HepG2 (cell line): ENCODE measurements around the gene LMF2. TPM values are rescaled to one million over a fixed set of nuclear protein-coding genes. Genes with fewer than 3 reads are reported as not detected.

Experiments used
- ARID4A ChIP-seq: sonication (generic); formaldehyde crosslinking; IDR thresholded peaks from 2 replicates; pipeline ENCODE4 v1.5.0; 2020; ENCODE audit warnings: mild to moderate bottlenecking, missing genetic modification reagents, borderline replicate concordance
- CTCF ChIP-seq: sonication (generic); formaldehyde crosslinking; IDR thresholded peaks from 2 replicates; pipeline ENCODE4 v1.5.0; 2020; ENCODE audit warnings: mild to moderate bottlenecking, missing genetic modification reagents, moderate library complexity
- DMAP1 ChIP-seq: IDR thresholded peaks from 2 replicates; pipeline ENCODE4 v1.6.1; 2016
- EP300 ChIP-seq, 3 experiments: sonication (generic) in 1 of 3; formaldehyde crosslinking in 1 of 3; IDR thresholded peaks; 2 replicates each; pipeline versions ENCODE4 v1.5.1 to v1.6.1; 2011 to 2020; ENCODE audit warnings: low read depth in 2 of 3, low read length in 2 of 3, borderline replicate concordance in 1 of 3, improper control_type of control experiment in 1 of 3, mild to moderate bottlenecking in 1 of 3, missing genetic modification reagents in 1 of 3, moderate library complexity in 1 of 3
- ETV5 ChIP-seq: IDR thresholded peaks from 2 replicates; pipeline ENCODE4 v1.6.1; 2018; ENCODE audit warnings: missing biosample characterization, missing genetic modification reagents, inconsistent platforms, borderline replicate concordance
- HNF1B ChIP-seq: sonication (generic); formaldehyde crosslinking; IDR thresholded peaks from 2 replicates; pipeline ENCODE4 v1.5.1; 2020; ENCODE audit warnings: mild to moderate bottlenecking, moderate library complexity, missing genetic modification reagents
- ONECUT2 ChIP-seq: sonication (generic); formaldehyde crosslinking; IDR thresholded peaks from 2 replicates; pipeline ENCODE4 v1.4.0; 2020; ENCODE audit warnings: missing genetic modification reagents
- RXRA ChIP-seq: sonication (generic); formaldehyde crosslinking; IDR thresholded peaks from 2 replicates; pipeline ENCODE4 v1.5.1; 2020; ENCODE audit warnings: missing genetic modification reagents
- SETDB1 ChIP-seq: sonication (generic); formaldehyde crosslinking; IDR thresholded peaks from 2 replicates; pipeline ENCODE4 v1.5.1; 2020; ENCODE audit warnings: missing genetic modification reagents, mild to moderate bottlenecking, borderline replicate concordance
- SMAD3 ChIP-seq: sonication (generic); formaldehyde crosslinking; IDR thresholded peaks from 2 replicates; pipeline ENCODE4 v1.4.0; 2020; ENCODE audit warnings: missing genetic modification reagents
- SUZ12 ChIP-seq: fragments of 150-350 bp; IDR thresholded peaks from 2 replicates; pipeline ENCODE4 v1.6.1; 2014; ENCODE audit warnings: low read depth, low read length
- TBL1XR1 ChIP-seq: fragments of 150-350 bp; IDR thresholded peaks from 2 replicates; pipeline ENCODE4 v1.6.1; 2014; ENCODE audit warnings: borderline replicate concordance, low read length; ENCODE audit not compliant: partially characterized antibody
- TFE3 ChIP-seq: IDR thresholded peaks from 2 replicates; pipeline ENCODE4 v1.6.1; 2016
- ZBTB14 ChIP-seq: sonication (generic); formaldehyde crosslinking; IDR thresholded peaks from 2 replicates; pipeline ENCODE4 v1.4.0; 2020; ENCODE audit warnings: missing genetic modification reagents
- ZFP1 ChIP-seq: IDR thresholded peaks from 2 replicates; pipeline ENCODE4 v1.6.1; 2016
- ZNF3 ChIP-seq: IDR thresholded peaks from 2 replicates; pipeline ENCODE4 v1.7.0; 2017; ENCODE audit warnings: inconsistent platforms
- ZNF329 ChIP-seq: sonication (generic); formaldehyde crosslinking; IDR thresholded peaks from 2 replicates; pipeline ENCODE4 v1.9.0; 2021; ENCODE audit warnings: low read depth, mild to moderate bottlenecking, missing genetic modification reagents
- ZNF33B ChIP-seq: sonication (generic); formaldehyde crosslinking; IDR thresholded peaks from 2 replicates; pipeline ENCODE4 v1.5.1; 2020; ENCODE audit warnings: mild to moderate bottlenecking, missing genetic modification reagents
- ZNF441 ChIP-seq: sonication (generic); formaldehyde crosslinking; IDR thresholded peaks from 2 replicates; pipeline ENCODE4 v1.7.0; 2021; ENCODE audit warnings: missing genetic modification reagents, borderline replicate concordance
- ZNF615 ChIP-seq: sonication (generic); formaldehyde crosslinking; IDR thresholded peaks from 2 replicates; pipeline ENCODE4 v1.5.0; 2020; ENCODE audit warnings: mild to moderate bottlenecking, missing genetic modification reagents, borderline replicate concordance
- ZNF672 ChIP-seq: sonication (generic); formaldehyde crosslinking; IDR thresholded peaks from 2 replicates; pipeline ENCODE4 v1.8.1; 2022; ENCODE audit warnings: missing genetic modification reagents
- polyA plus RNA-seq, 8 experiments: library from polyadenylated mRNA; depleted of rRNA in 3 of 8; stranded (reverse) in 7 of 8; unstranded in 1 of 8; fragments of >200 nt; fragmentation: Illumina TruSeq in 4 of 8; extraction: Trizol in 4 of 8; gene quantifications; 2 replicates each; pipeline versions ENCODE4 v1.2.1 to v1.2.3, GENCODE V29; 2011 to 2016; ENCODE audit warnings: low read depth in 4 of 8, missing spikeins in 1 of 8, mixed read lengths in 1 of 8; ENCODE audit not compliant: insufficient read depth in 1 of 8
- total RNA-seq, 5 experiments: library from RNA; depleted of rRNA; stranded (reverse); fragments of >200 nt; fragmentation: Illumina TruSeq; extraction: Trizol; gene quantifications; 2 replicates each; pipeline ENCODE4 v1.2.3, GENCODE V29; 2016; ENCODE audit warnings: low read depth in 1 of 5

LMF2 gene
- total and polyA plus RNA-seq, 2 of the 13 experiments (the other 11 are each of a cell fraction or from before 2014, with no cell fraction given) = 23.3 to 30.6 TPM

GRCh38 chr22:50507421-50507990 lies at the start of gene LMF2 (continued):
- no peak for TF ChIP-seq SUZ12
- TF ChIP-seq EP300 (IDR thresholded peaks at IDR 0.05; ENCODE audit: low read depth in 2 of 2, low read length in 2 of 2) = no peak
- TF ChIP-seq EP300 (CRISPR knock-in tag; IDR thresholded peaks at IDR 0.05; ENCODE audit: borderline replicate concordance) = no peak
- TF ChIP-seq ETV5 (CRISPR knock-in tag) = no peak
- TF ChIP-seq SETDB1 (CRISPR knock-in tag) = no peak
- no peak for TF ChIP-seq ZNF672 (CRISPR knock-in tag)
- TF ChIP-seq ONECUT2 (CRISPR knock-in tag) = no peak
- TF ChIP-seq HNF1B = no peak
- TF ChIP-seq DMAP1 (CRISPR knock-in tag) = no peak; the same call in none of the 2 replicates
- no peak for TF ChIP-seq ZBTB14 (CRISPR knock-in tag)
- TF ChIP-seq ZNF329 = no peak
- no peak for TF ChIP-seq ZNF33B
- TF ChIP-seq ZFP1 = no peak
- TF ChIP-seq ZNF441 (CRISPR knock-in tag) = no peak
- TF ChIP-seq TFE3 (CRISPR knock-in tag) = no peak
- TF ChIP-seq ARID4A = peak; percentile 38
- TF ChIP-seq ZNF615 (CRISPR knock-in tag) = no peak
- TF ChIP-seq TBL1XR1 = no peak
- TF ChIP-seq ZNF3 (CRISPR knock-in tag) = no peak
- TF ChIP-seq RXRA = no peak
- no peak for TF ChIP-seq SMAD3 (CRISPR knock-in tag)
- peak; percentile 10; the same call in 1 of the 2 replicates for TF ChIP-seq CTCF
